GM12865 (cell line): ENCODE measurements around the gene DARS1.

ENCODE experiments used
- DNase-seq: peaks from one replicate; pipeline ENCODE4 v3.0.0; 2010; ENCODE audit warnings: low read depth
- H3K4me3 ChIP-seq: 2 replicates; pipeline ENCODE4 v1.5.1; 2011; ENCODE audit warnings: mild to moderate bottlenecking, low read depth, low read length, control low read depth
- CTCF ChIP-seq: IDR thresholded peaks from 2 replicates; pipeline ENCODE4 v1.5.1; 2011; ENCODE audit warnings: low read length, control low read depth, low read depth, inconsistent platforms; ENCODE audit not compliant: insufficient read depth; ENCODE audit errors: missing control alignments

DARS1 gene

GRCh38 chr2:135931776-135932443, 53.5 kb downstream of the DARS1 start:
- no peak overlapping the region for H3K4me3 ChIP-seq
- peak; percentile 51 for DNase-seq
- TF ChIP-seq CTCF: no peak

GRCh38 chr2:135926605-135927004, 58.8 kb downstream of the DARS1 start:
- H3K4me3 ChIP-seq: no peak overlapping the region
- no peak for TF ChIP-seq CTCF
- no peak for DNase-seq

GRCh38 chr2:135925571-135925970, 59.9 kb downstream of the DARS1 start:
- H3K4me3 ChIP-seq: no peak overlapping the region
- DNase-seq: no peak
- no peak for TF ChIP-seq CTCF

- no peak overlapping the region for H3K4me3 ChIP-seq
- peak; percentile 59 for DNase-seq
- TF ChIP-seq CTCF: peak; percentile 30
Observed at GRCh38 chr2:135916207-135916606, 69.2 kb downstream of the DARS1 start.

GRCh38 chr2:135914485-135914884, 70.9 kb downstream of the DARS1 start:
- TF ChIP-seq CTCF: no peak
- no peak overlapping the region for H3K4me3 ChIP-seq
- DNase-seq: no peak

GRCh38 chr2:135913727-135914365, 71.6 kb downstream of the DARS1 start:
- H3K4me3 ChIP-seq: no peak overlapping the region
- peak; percentile 61 for TF ChIP-seq CTCF
- DNase-seq: peak; percentile 65
